ENCODE results near the gene SRPK1.

DNA sequence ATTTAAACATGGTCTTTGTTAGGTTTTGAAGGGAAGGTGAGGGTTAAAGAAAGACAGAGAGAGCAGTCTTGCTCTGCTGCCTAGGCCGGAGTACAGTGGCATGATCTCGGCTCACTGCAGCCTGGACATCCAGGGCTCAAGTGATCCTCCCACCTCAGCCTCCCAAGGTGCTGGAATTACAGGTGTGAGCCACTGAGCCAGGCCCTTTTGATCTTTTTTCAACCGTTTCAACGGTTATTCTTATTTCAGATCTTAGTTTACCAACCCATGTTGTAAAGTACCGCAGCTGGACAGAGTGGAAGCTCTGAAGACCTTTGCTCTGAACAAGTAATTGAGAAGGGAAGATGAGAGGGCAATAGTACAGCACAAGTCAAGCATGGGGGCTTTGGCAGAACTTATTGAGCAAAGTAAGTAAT, 1.2 kb upstream of the SRPK1 start:
- TF ChIP-seq, protein P1, sequence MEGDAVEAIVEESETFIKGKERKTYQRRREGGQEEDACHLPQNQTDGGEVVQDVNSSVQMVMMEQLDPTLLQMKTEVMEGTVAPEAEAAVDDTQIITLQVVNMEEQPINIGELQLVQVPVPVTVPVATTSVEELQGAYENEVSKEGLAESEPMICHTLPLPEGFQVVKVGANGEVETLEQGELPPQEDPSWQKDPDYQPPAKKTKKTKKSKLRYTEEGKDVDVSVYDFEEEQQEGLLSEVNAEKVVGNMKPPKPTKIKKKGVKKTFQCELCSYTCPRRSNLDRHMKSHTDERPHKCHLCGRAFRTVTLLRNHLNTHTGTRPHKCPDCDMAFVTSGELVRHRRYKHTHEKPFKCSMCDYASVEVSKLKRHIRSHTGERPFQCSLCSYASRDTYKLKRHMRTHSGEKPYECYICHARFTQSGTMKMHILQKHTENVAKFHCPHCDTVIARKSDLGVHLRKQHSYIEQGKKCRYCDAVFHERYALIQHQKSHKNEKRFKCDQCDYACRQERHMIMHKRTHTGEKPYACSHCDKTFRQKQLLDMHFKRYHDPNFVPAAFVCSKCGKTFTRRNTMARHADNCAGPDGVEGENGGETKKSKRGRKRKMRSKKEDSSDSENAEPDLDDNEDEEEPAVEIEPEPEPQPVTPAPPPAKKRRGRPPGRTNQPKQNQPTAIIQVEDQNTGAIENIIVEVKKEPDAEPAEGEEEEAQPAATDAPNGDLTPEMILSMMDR (IDR thresholded peaks at IDR 0.05 in 4 of 5, conservative IDR thresholded peaks at IDR 0.05 in 1 of 5), result no peak
- no peak for TF ChIP-seq POLR2A (IDR thresholded peaks at IDR 0.05)

All from gastrocnemius medialis (tissue), 4 donors.